HG02759 (cell line): Measurements from ENCODE around the gene CDYL2.
"Not testable (repeated sequence)": the region's sequence is repeated elsewhere in the genome, so short reads cannot be mapped to it uniquely, and the experiment has no call there.

Experiments
- ATAC-seq: cut with Tn5 transposase; IDR thresholded peaks from one replicate; pipeline ENCODE4 v1.9.1; 2021; ENCODE audit warnings: mild to moderate bottlenecking, moderate library complexity; ENCODE audit not compliant: unreplicated experiment

CDYL2 gene

DNA sequence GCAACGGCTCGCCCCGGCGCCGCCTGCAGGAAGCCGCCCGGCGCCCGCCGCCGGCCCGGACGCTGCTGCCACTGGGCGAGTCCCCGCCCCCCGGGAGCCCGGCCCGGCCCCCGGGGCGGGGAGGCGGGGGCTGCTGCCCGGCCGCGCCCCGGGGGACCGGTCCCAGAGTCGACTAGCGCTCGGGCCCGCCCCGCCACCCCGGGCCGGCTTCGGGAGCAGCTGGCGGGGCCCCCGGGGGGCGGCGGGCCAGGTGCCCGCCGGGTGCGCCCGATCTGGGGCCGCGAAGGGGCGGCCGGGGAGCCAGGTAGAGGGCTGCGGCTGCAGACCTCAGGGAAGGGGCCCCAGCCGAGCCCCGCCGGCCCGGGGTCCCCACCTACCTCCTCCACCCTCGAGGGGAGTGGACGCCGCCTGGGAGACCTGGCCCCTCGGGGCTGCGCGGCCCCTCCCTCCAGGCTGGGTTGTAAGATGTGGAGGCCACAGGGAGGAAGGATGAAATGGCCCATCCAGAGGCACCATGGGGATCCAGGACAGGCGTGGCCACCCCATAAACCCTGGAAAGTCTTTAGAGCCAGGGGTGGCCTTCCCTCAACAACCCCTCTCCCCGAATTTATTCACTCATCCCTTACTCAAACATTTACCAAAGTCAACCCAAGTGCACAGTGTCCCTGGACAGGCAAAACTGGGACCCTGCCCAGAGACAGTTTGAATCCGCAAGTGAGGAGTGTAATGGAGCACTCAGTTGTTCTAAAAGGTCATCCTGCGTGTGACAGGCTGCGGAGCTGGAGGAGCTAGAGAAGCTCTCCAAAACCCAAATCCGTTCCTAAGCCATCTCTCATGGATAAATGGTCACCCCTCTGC is at the start of gene CDYL2:
CDYL2 (minus strand) TSS at position 73 of the 858 bp plus-strand sequence. CDS start 425 bp downstream, outside the sequence.
- peak; percentile 81 for ATAC-seq

DNA sequence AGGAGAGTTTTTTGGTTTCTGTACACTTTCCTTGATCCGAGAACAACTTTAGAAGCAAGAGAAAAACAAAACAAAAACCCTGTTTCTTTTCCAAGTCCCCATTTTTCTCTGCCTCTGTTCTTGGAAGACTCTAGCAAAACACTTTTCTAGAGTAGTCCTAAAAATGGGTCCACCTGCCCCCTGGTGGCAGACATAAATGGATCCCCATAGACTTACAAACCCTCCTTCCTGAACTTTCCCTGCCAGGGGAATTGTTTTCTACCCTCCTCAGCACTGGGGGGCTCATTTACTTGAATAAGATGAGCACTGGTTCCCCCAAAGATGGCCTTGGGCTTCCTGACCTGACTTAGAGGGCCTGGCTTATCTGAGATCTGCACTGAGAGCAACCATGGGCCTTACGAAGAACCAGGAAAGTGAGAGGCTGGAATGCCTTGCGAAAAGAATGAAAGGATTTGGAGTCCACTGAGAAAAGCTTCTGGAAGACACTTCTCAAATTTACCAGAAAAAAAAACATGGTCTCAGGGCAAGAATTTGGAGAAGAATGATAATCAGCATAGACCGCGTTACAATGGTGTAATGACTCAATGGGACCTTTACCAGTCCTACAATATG is 48.0 kb upstream of the CDYL2 start:
- no peak for ATAC-seq

DNA sequence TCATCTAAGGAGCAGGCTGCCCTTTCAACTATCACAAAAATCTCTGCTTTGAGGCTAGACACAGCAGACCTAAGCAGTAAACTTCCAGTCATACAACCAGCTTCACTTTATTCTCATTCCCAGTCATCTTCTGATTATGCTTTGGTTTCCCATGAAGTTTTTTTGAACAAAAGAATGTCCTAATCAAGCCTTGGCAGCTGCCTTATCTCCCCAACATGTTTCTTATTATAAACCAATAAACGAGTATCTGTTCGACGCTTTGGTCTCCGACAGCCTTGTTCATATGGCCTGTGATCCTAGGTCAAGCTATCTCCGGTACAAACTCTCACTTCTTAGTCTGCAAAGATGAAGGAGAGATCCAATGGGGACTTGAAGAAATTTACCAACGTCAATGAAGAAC is 47.4 kb upstream of the CDYL2 start:
- ATAC-seq: no peak

GRCh38 chr16:80850757-80851156 is 46.4 kb upstream of the CDYL2 start:
- ATAC-seq: no peak

GRCh38 chr16:80848862-80849261 is 44.5 kb upstream of the CDYL2 start:
- ATAC-seq: no peak

GRCh38 chr16:80846680-80847079 is 42.3 kb upstream of the CDYL2 start:
- no peak for ATAC-seq

DNA sequence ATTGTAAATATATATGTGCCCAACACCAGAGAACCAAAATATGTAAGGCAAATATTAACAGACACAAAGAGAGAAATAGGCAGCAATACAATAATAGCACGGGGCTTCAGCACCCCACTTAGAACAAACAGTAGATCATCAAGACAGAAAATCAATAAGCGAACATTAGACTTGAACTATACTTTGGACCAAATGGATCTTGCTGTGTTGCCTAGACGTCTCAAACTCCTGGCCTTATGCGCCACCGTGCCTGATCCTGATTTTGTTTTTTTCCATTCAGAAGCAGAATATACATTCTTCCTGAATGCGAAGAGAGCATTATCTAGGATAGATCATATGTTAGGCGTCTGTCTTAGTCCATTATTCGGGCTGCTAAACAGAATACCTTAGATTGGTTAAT is 41.9 kb upstream of the CDYL2 start:
- no peak for ATAC-seq

GRCh38 chr16:80844395-80844794 is 40.0 kb upstream of the CDYL2 start:
- ATAC-seq: no peak

DNA sequence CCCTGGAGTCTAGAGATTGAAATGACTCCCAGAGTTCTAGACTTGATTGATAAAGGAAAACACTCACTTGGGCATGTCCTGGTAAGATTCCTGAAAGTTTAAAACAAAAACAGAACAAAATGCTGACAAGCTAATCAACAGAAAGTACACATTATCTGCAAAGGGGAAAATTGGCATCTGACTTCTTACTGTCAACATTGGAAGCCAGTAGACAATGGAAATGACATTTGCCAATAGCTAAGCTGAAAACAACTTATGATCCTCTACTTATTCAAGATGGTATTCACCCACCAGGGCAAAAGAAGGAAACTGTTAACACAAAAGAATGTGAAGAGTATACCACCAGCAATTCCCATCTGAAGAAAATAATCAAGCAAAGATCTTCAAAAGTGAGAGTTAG is 36.8 kb upstream of the CDYL2 start:
- ATAC-seq: no peak

GRCh38 chr16:80837533-80838147 is 33.2 kb upstream of the CDYL2 start:
- no peak for ATAC-seq

- no peak for ATAC-seq
Observed at GRCh38 chr16:80836846-80837245, 32.4 kb upstream of the CDYL2 start.

- no peak for ATAC-seq
Observed at GRCh38 chr16:80836202-80836601, 31.8 kb upstream of the CDYL2 start.

GRCh38 chr16:80831039-80831438 is 26.6 kb upstream of the CDYL2 start:
- ATAC-seq: no peak

GRCh38 chr16:80828495-80828894 is 24.1 kb upstream of the CDYL2 start:
- ATAC-seq: no peak

GRCh38 chr16:80827007-80827406 is 22.6 kb upstream of the CDYL2 start:
- no peak for ATAC-seq

DNA sequence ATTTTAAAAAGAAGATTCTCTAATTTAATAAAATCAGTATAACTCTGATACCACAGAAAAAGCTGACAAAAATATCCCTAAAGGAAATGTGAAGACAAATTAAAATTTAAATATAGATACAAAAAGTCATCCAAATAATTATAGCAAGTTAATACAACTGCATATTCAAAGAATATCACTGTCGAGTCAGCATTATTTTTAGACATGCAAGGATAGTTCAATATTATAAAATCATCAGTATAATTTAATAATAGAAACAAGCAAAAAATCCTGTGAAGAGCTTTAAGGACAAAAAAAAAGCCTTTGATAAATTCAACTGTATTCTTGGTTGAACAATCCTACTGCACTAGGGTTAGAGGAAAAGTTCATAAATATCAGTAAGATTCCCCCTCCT is 21.0 kb upstream of the CDYL2 start:
- ATAC-seq: no peak

DNA sequence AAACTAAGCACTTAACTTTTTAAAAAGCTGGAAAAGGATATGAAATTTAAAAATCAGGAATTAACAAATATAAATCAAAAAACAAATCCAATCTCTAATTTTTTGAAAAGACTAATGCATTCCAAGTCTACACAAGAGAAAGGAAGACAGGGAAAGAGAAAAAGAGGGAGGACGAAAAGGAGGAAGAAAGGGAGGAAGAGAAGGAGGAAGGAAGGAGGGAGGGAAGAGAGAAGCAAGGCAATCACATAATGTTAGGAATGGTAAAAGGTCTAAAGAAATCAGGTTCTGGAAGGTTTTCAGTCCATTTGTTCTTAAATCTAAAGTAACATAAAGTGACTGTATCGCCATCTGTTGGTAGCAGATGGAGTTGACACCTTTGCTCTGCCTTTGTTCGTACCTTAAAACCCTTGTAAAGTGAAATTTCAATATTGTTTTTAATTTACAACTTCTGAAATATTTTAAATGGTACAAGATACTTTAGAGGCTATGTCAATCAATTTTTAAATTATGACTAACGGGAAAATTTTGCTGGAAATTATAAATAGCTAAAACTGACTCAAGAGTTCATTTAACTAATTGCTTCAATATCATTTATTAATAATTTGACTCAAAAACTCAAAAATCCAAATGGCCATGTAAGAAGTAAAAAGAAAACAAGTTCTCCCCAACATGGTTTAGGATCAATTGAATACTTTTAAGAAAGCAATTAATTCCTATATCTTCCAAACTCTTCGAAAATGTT is 20.4 kb upstream of the CDYL2 start:
- ATAC-seq: no peak

DNA sequence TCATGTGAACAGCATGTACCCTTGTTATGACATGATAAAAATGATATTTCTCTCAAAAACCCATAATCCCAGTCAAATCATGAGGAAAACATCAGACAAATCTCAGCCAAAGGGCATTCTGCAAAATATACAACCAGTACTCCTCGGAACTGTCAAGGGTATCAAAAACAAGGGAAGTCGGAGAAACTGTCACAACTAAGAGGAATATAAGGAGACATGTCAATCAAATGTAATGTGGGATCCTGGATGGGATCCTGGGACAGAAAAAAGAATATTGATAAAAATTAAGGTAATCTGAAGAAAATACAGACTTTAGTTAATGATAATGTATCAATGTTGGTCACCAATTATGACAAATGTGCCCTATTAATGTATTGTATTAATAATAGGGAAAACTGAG is 15.6 kb upstream of the CDYL2 start:
- ATAC-seq: no peak

GRCh38 chr16:80816356-80816755 is 12.0 kb upstream of the CDYL2 start:
- ATAC-seq: no peak

- ATAC-seq: not testable (repeated sequence)
Observed at GRCh38 chr16:80815278-80815677, 10.9 kb upstream of the CDYL2 start.

DNA sequence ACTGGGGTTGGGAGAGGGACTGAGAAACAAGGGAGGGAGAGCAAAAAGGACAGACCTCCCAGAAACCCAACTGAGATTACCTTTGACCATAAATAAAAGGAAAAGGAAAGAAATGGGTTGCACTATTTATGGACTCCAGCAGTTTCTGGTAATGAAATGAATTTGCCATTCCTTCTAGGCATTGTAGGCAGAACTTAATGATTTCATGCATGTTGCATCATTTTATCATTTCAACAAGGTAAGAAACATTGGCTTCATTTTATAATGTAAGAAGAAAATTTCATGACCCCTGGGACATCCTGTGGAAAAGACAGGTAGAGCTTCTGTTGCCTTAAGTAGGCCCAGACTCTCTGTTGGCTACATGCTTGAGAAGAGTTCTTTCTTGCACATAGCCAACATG is 8.2 kb upstream of the CDYL2 start:
- ATAC-seq: no peak
